Right lobe of liver (tissue), 4 donors: ENCODE data around the gene CYP11A1.

ENCODE experiments used
- CTCF ChIP-seq, 4 donors: fragments of 200-600 bp in 3 of 4; fragments of 450-650 bp in 1 of 4; IDR thresholded peaks; one replicate each; pipeline versions ENCODE4 v1.5.1 to v1.8.0; 2016 to 2022; ENCODE audit warnings: antibody characterized with exemption in 4 of 4, mild to moderate bottlenecking in 2 of 4
- POLR2A ChIP-seq: fragments of 450-650 bp; IDR thresholded peaks from one replicate; pipeline ENCODE4 v1.6.1; 2017; ENCODE audit warnings: antibody characterized with exemption, mild to moderate bottlenecking
- donor health status: DM: no; HTN: no; CAD: no.
- donor health status: DM: no; HTN: no; CAD: no.
- donor health status: DM: no; HTN: yes; CAD: no.

- TF ChIP-seq CTCF (IDR thresholded peaks at IDR 0.05) (no peak), POLR2A (no peak)
Measured at GRCh38 chr15:74340150-74340549, 27.3 kb downstream of the CYP11A1 start.
